GM12878 (cell line): Measurements from ENCODE around the gene TM7SF2. TPM values are rescaled to one million over a fixed set of nuclear protein-coding genes. Genes with fewer than 3 reads are reported as not detected.

ENCODE experiments used
- BCL11A ChIP-seq: IDR thresholded peaks from 2 replicates; pipeline ENCODE4 v1.6.1; 2011; ENCODE audit warnings: low read depth, low read length
- BCLAF1 ChIP-seq: fragments of 450-650 bp; IDR thresholded peaks from 2 replicates; pipeline ENCODE4 v1.6.1; 2017; ENCODE audit warnings: antibody characterized with exemption, mild to moderate bottlenecking, moderate library complexity
- CBX5 ChIP-seq: sonication (generic); IDR thresholded peaks from 2 replicates; pipeline ENCODE4 v1.6.1; 2016; ENCODE audit warnings: low read depth, moderate library complexity, mild to moderate bottlenecking, inconsistent platforms
- CREB1 ChIP-seq: IDR thresholded peaks from 2 replicates; pipeline ENCODE4 v1.6.1; 2012; ENCODE audit warnings: low read depth, mild to moderate bottlenecking, inconsistent platforms
- DPF2 ChIP-seq: fragments of 450-650 bp; IDR thresholded peaks from 2 replicates; pipeline ENCODE4 v1.6.1; 2017; ENCODE audit warnings: mild to moderate bottlenecking
- HSF1 ChIP-seq: fragments of 150-350 bp; IDR thresholded peaks from 2 replicates; pipeline ENCODE4 v1.6.1; 2014; ENCODE audit warnings: mild to moderate bottlenecking, low read depth, low read length
- MAX ChIP-seq: IDR thresholded peaks from 2 replicates; pipeline ENCODE4 v1.6.1; 2012; ENCODE audit warnings: low read depth, low read length, improper control_type of control experiment
- MTA2 ChIP-seq: fragments of 450-650 bp; IDR thresholded peaks from 2 replicates; pipeline ENCODE4 v1.6.1; 2016; ENCODE audit warnings: low read depth, mild to moderate bottlenecking, moderate library complexity
- MYB ChIP-seq: fragments of 150-350 bp; IDR thresholded peaks from 2 replicates; pipeline ENCODE4 v1.6.1; 2014; ENCODE audit warnings: mild to moderate bottlenecking, low read depth, low read length, borderline replicate concordance
- RUNX3 ChIP-seq: IDR thresholded peaks from 2 replicates; pipeline ENCODE4 v1.6.1; 2012; ENCODE audit warnings: low read length, inconsistent platforms
- SMAD5 ChIP-seq: IDR thresholded peaks from 2 replicates; pipeline ENCODE4 v1.6.1; 2016; ENCODE audit warnings: antibody characterized with exemption, low read depth
- SUZ12 ChIP-seq: fragments of 200-600 bp; sonication (generic); IDR thresholded peaks from one replicate; pipeline ENCODE4 v1.6.1; 2018; ENCODE audit warnings: antibody characterized with exemption, mild to moderate bottlenecking; ENCODE audit not compliant: unreplicated experiment
- TARDBP ChIP-seq: IDR thresholded peaks from 2 replicates; pipeline ENCODE4 v1.6.1; 2016; ENCODE audit warnings: borderline replicate concordance
- ZNF274 ChIP-seq: IDR thresholded peaks from one replicate; pipeline ENCODE4 v1.8.0; 2011; ENCODE audit not compliant: insufficient read length, insufficient read depth
- ZNF384 ChIP-seq: IDR thresholded peaks from 2 replicates; pipeline ENCODE4 v1.6.1; 2012; ENCODE audit warnings: low read depth, mild to moderate bottlenecking, low read length, improper control_type of control experiment, borderline replicate concordance
- ZZZ3 ChIP-seq: IDR thresholded peaks from 2 replicates; pipeline ENCODE4 v1.6.1; 2011; ENCODE audit warnings: low read depth; ENCODE audit not compliant: control insufficient read depth, insufficient read length
- polyA plus RNA-seq, 11 experiments: library from polyadenylated mRNA; depleted of rRNA in 4 of 11; unstranded in 6 of 11; stranded (reverse) in 5 of 11; fragments of >200 nt; fragmentation: Nextera tagmentation in 4 of 11; fragmentation: Illumina TruSeq in 1 of 11; extraction: Ambion mirVana in 4 of 11; extraction: Trizol in 1 of 11; gene quantifications; 1 replicate in 1 of 11; 2 replicates in 10 of 11; pipeline versions ENCODE4 v1.2.1 to v1.2.3, GENCODE V29; 2011 to 2016; ENCODE audit warnings: inconsistent platforms in 2 of 11, missing spikeins in 2 of 11, low read depth in 1 of 11
- total RNA-seq, 4 experiments: library from RNA; depleted of rRNA in 3 of 4; stranded (reverse); fragments of >200 nt in 3 of 4; fragmentation: Illumina TruSeq in 1 of 4; extraction: Trizol in 1 of 4; gene quantifications; 2 replicates each; pipeline versions ENCODE4 v1.2.1 to v1.2.3, GENCODE V29; 2013 to 2021
- TF ChIP-seq, protein P1 (sequence below): fragments of 450-650 bp; formaldehyde crosslinking; IDR thresholded peaks from 2 replicates; pipeline ENCODE4 v1.5.0; 2022; ENCODE audit warnings: mild to moderate bottlenecking, missing genetic modification characterization
- TF ChIP-seq, protein P2 (sequence below): IDR thresholded peaks from 2 replicates; pipeline ENCODE4 v1.6.1; 2011; ENCODE audit warnings: low read depth, low read length, improper control_type of control experiment, borderline replicate concordance
- TF ChIP-seq, protein P3 (sequence below): IDR thresholded peaks from 2 replicates; pipeline ENCODE4 v1.6.1; 2012; ENCODE audit warnings: low read depth, low read length, improper control_type of control experiment
- TF ChIP-seq, protein P4 (sequence below): fragments of 450-650 bp; IDR thresholded peaks from 2 replicates; pipeline ENCODE4 v1.6.1; 2016; ENCODE audit warnings: mild to moderate bottlenecking

Gene TM7SF2
- total and polyA plus RNA-seq, 10 of the 15 experiments (the other 5 are each of a cell fraction or from before 2014, with no cell fraction given) = 0.52 to 57.7 (median 20.7) TPM

- TF ChIP-seq, protein P1, sequence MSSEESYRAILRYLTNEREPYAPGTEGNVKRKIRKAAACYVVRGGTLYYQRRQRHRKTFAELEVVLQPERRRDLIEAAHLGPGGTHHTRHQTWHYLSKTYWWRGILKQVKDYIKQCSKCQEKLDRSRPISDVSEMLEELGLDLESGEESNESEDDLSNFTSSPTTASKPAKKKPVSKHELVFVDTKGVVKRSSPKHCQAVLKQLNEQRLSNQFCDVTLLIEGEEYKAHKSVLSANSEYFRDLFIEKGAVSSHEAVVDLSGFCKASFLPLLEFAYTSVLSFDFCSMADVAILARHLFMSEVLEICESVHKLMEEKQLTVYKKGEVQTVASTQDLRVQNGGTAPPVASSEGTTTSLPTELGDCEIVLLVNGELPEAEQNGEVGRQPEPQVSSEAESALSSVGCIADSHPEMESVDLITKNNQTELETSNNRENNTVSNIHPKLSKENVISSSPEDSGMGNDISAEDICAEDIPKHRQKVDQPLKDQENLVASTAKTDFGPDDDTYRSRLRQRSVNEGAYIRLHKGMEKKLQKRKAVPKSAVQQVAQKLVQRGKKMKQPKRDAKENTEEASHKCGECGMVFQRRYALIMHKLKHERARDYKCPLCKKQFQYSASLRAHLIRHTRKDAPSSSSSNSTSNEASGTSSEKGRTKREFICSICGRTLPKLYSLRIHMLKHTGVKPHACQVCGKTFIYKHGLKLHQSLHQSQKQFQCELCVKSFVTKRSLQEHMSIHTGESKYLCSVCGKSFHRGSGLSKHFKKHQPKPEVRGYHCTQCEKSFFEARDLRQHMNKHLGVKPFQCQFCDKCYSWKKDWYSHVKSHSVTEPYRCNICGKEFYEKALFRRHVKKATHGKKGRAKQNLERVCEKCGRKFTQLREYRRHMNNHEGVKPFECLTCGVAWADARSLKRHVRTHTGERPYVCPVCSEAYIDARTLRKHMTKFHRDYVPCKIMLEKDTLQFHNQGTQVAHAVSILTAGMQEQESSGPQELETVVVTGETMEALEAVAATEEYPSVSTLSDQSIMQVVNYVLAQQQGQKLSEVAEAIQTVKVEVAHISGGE (CRISPR knock-in tag) = no peak
- TF ChIP-seq, protein P2, sequence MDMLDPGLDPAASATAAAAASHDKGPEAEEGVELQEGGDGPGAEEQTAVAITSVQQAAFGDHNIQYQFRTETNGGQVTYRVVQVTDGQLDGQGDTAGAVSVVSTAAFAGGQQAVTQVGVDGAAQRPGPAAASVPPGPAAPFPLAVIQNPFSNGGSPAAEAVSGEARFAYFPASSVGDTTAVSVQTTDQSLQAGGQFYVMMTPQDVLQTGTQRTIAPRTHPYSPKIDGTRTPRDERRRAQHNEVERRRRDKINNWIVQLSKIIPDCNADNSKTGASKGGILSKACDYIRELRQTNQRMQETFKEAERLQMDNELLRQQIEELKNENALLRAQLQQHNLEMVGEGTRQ = no peak; the same call in 1 of the 2 replicates
- TF ChIP-seq BCL11A (0 out of 2 replicates have a peak, but pooled peaks have one; percentile 8), HSF1 (no peak), SMAD5 (no peak), BCLAF1 (no peak), CREB1 (no peak), RUNX3 (peak; percentile 69; the same call in 1 of the 2 replicates), DPF2 (peak; percentile 30; the same call in 1 of the 2 replicates), CBX5 (no peak), ZZZ3 (no peak), MAX (no peak), ZNF274 (no peak), MTA2 (peak; percentile 34; the same call in 1 of the 2 replicates), MYB (no peak), SUZ12 (no peak), ZNF384 (no peak), TARDBP (no peak)
- TF ChIP-seq, protein P3, sequence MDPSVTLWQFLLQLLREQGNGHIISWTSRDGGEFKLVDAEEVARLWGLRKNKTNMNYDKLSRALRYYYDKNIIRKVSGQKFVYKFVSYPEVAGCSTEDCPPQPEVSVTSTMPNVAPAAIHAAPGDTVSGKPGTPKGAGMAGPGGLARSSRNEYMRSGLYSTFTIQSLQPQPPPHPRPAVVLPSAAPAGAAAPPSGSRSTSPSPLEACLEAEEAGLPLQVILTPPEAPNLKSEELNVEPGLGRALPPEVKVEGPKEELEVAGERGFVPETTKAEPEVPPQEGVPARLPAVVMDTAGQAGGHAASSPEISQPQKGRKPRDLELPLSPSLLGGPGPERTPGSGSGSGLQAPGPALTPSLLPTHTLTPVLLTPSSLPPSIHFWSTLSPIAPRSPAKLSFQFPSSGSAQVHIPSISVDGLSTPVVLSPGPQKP = no peak
- TF ChIP-seq, protein P4, sequence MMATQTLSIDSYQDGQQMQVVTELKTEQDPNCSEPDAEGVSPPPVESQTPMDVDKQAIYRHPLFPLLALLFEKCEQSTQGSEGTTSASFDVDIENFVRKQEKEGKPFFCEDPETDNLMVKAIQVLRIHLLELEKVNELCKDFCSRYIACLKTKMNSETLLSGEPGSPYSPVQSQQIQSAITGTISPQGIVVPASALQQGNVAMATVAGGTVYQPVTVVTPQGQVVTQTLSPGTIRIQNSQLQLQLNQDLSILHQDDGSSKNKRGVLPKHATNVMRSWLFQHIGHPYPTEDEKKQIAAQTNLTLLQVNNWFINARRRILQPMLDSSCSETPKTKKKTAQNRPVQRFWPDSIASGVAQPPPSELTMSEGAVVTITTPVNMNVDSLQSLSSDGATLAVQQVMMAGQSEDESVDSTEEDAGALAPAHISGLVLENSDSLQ = no peak
These were observed 44.2 kb upstream of the TM7SF2 start (continued) for GRCh38 chr11:65067446-65067845.
